NCI-H345 (cell line): ENCODE results near the gene PSTPIP1.
A peak's percentile ranks its signal among the peaks of the same experiment; 100 is the strongest.

Experiments used
- DNase-seq: peaks from one replicate; lab custom pipeline; 2025; lab: John Stamatoyannopoulos, UW

PSTPIP1 gene

DNA sequence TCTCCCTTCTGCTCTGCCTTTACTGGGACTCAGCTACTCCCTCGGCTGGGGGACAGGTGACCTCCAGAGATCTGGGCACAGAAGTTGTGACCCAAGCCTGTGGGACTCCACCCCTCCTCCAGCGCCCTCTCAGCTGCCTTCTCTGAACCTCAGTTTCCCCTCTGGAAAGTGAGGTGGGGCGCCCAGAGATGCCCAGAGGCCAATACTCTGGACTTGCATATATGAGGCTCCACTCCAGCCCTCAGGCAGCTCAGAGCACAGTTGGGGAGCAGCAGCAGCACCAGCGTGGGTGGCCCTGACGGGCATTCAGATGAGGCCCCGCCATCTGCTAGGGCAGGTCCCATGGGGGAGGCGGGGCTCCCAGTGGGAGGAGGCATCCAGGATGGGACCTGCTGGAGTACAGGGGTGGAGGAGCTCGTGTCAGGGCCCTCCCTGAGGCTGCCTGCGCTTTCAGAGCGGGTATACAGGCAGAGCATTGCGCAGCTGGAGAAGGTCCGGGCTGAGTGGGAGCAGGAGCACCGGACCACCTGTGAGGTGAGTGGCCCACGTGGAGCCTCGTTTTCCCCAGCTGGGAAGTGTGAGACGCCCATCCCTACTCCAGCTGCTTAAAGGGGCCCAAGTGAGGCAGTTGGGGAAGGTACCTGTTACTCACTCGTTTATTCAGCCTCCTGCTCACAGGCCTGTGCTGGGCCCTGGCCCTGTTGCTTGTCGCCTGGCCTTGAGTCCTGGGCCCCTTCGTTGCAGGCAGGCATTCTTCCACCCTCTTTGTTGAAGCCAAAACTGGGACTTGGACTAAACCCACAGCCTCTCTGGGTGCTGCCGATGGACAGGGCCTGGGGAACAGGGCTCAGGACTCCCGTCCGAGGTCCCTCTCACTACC, 35.4 kb downstream of the PSTPIP1 start:
- no peak for DNase-seq

DNA sequence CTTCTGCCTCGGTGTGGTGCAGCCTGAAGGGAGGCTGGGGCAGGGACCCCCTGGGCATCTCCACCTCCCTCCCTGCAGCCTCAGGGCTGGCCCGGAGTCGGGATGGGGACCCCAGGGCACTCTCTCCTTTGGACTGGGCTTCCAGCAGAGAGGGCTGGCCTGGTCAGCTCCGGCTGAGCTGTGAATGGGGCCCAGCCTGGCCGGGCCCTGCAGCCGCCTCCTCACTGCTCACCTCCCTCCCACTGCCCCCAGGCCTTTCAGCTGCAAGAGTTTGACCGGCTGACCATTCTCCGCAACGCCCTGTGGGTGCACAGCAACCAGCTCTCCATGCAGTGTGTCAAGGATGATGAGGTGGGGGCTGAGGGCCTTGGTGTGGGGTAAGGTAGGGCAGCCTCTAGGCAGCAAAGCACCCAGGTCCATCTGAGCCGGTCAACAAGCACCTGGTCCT, 36.0 kb downstream of the PSTPIP1 start:
- no peak for DNase-seq

DNA sequence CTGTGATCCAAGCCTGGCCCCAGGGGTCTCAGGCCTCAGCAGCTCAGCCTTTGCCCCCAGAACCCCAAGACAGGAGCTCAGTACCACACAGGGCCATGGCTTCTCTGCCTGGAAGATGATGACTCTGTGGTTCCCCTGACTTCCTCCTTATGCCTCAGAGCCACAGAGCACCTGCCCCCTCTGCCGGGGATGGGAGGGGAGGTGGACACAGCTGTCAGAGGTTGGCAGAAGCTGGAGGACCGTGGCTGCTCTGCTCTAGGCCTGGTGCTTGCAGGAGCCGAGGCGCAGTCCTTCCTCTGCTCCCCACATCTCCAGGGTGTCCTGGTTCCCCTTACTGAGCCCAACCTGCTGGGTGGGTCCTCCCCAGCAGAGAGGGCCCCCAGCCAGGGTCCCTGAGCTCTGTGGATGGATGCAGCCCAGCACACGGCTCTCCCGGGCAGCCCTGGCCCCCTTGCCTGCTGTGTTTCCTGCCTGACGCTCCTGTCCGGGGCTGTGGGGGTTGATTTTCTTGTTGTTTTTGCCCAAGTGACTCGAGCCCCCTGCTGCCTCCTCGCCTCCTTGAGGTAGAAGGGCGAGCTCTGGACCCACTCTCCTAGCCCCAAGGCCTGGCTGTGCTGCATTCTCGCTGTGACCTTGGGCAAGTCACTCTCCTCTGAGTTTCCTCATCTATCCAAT, 36.6 kb downstream of the PSTPIP1 start:
- DNase-seq, result peak; percentile 20

DNA sequence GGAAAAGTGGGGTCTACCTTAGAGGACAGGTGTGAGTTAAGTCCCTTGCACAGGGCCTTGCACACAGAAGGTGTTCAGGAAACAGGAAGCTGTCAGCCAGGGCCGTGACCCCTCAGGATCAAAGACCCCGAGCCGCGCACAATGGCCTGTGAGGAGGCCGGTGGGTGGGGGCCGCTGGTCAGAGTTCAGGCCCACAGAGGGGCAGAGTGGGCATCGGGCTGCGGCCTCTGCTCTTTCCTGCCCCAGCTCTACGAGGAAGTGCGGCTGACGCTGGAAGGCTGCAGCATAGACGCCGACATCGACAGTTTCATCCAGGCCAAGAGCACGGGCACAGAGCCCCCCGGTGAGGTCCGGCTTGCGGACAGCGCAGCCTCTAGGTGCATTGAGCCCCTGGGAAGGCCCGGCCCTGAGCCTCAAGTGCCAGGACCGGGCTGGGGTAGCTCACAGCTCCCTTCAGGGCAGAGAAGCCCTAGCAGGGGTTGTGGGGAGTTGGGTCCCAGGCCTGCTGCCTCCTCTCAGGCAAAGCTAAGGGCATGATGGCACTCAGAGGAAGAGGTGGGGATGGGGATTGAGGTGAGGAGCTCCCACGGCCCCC, 37.2 kb downstream of the PSTPIP1 start:
- no peak for DNase-seq

DNA sequence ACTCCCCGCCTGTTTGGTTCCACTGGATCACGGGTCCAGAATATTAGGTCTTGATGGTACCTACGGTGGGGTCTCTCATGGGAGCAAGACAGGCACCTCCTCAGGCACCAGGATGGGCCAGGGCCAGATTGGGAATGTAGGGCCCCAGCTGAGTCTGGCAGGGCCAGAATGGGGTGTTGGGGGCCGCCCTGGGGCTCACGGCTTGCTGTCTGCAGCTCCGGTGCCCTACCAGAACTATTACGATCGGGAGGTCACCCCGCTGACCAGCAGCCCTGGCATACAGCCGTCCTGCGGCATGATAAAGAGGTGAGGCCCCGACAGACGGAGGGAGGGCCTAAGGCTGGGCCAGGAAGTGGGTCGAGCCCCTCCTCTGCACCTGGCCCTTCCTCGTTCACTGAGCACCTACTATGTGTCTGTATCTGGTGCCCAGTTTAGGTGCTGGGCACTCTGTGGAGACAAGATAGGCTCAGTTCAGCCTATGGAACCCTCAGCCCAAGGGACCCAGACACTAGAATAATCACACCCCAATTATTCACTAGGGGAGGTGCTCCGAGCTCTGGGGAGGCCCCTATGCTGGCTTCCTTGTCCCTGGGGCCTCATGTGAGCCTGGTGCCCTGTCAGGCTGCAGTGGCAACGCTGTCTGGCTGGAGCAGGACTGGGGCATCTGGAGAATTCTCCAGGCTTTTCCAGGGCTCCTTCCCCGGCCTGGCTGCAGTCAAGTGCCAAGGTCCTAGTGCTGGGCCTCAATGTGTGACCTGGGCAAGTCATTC, 37.9 kb downstream of the PSTPIP1 start:
- no peak for DNase-seq

DNA sequence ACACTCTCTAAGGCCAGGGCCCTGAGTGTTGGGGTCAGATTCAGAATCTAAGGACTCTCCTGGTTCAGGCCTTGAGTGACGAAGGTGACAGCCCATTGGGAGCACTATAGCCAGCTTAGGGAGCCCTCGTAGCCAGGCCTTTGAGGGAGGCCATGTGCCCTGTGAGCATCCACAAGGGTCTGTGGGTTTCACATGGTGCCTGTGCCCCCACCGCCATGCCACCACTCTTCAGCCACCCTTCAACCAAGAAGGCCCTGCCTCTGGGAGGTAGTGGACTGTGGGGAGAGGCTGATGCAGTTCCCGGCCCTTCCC, 38.4 kb downstream of the PSTPIP1 start:
- DNase-seq, result no peak

DNA sequence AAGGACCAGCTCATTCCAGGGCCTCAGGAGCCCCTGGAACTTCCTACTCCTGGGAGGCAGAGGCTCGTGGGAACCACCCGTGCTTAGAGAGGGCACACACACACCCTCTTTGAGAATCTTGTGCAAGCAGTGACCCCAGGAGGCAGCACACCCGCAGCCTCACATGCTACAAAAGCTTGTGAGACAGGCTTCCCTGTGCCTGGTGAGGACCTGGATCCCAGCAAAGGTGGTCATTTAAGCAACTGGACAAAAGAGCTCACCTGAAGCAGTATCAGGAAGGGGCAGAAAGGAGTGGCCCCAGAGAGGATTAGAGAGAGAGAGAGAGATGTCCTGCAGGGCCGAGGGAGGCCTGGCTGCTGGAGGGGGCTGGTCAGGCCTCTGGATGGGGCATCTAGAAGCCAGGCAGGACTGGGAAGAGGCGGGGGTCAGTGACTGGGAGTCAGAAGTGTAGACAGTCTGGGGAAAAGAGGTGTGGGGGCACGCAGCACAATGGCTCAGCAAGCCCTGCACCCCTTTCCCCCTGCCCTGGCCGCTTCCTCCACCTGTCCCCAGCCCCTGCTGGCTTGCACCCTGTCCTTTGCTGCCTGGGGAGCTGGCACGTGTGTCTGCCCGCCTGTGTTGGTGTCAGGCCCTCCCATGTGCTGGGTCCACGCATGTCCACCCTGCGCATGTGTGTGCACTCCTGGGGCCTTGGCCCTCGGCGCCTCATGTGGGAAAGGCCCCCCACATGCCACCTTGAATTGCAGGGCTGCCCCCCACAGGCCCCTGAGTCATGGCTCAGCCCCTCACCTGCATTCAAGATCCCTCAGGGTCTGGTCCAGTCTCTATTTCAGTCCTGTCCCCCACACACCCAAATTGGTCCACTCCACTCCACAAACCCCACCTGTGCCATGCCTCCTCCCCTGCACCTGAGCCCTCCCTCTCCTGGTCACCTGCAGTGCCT, 39.1 kb downstream of the PSTPIP1 start:
- DNase-seq, result no peak

DNA sequence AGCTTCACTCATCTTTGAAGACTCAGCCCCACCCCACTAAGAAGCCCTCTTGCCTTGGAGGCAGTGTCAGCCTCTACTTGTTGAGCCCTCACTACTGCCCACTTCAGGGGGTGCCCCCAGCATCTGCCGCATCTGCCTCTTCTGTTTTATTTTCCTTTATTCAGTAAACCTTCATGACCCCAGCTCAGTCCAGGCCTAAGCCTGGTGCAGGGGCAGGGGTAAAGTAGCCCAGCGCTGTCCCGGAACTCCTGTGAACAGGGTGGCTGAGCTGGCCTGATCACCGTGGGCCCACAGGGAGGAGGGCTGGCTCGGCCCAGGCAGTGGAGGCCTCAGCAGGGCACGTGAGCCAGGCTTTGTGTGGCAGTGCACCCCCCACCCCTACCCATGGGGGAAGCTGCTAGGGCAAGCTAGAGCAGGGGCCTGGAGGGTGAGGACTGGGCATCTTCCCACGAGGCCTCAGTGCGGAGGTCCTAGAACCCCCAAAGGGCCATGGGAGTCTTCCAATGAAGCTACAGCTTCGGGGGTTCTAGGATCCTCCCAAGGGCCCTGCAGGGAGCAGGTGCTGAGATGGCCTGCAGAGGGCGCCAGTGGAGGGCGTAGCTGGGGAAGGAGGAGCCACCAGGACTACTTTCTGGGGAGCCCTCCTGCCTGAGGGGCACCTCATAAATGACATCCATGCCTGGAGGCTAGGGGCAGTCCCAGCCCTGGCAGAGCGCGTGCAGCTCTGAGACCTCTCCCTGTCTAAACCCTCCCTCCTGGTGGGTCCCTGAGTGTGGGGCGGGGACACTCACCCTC, 40.0 kb downstream of the PSTPIP1 start:
- DNase-seq, result no peak

DNA sequence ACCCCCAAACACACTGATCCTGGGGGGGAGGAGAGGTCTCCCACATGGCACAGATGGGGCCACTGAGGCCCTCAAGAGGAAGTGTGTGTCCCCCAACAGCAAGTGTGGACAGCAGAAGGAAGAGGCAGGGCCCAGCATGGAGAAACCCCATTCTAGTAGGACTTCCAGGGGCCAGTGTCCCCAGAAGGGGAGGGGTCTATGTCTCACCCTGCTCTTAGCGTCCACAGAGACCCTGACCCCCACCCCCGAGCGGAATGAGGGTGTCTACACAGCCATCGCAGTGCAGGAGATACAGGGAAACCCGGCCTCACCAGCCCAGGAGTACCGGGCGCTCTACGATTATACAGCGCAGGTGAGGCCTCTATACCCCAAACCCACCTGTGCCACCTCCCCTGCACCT, 40.7 kb downstream of the PSTPIP1 start:
- no peak for DNase-seq

DNA sequence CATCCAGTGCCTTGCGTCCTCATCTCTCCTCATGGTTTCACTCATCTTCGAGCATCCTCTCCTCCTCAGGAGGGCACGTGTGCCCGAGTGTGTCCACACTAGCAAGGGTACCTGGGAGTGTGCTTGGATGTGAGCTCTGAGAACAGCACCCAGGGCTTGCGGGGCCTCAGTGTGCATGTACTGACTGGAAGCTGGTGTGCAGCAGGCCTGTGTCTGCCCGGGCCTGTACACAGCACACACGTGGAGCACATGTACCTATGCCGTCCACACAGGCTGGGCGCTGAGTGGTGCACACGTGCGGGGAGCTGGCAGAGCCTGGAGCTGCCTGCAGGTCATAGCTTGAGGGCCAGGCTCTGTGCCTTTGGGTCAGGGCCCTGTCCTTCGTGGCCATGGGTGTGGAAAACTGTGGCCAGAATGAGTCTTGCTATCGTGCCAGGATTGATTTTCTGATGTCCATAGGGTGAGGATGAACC, 41.1 kb downstream of the PSTPIP1 start:
- DNase-seq, result no peak

DNA sequence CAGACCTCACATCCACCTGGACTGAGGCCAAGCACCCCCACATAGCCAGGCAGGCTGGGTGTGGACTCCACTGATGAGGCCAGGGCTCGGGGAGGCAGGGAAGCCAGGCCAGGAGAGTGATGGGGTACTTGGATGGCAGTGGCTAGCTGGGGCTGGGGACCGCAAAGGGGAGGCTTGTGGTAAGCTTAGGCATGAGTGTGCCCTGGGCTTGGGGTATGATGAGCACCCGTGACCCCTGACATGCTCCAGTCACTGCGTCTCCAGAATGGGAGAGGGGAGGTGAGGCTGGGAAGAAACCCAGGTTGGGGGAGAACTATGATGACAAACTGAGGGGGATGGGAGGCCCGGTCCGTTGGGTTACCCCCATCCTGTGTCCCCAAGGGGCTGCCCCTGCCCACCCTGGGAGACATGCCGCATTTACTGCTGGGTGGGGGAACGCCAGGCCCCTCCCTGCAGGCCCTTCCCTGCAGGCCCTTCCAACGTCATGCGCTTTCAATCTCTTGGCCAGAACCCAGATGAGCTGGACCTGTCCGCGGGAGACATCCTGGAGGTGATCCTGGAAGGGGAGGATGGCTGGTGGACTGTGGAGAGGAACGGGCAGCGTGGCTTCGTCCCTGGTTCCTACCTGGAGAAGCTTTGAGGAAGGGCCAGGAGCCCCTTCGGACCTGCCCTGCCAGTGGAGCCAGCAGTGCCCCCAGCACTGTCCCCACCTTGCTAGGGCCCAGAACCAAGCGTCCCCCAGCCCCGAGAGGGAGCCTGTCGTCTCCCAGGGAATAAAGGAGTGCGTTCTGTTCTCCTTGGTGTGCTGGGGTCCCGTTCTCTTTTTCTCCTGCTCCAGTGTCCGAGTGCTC, 41.8 kb downstream of the PSTPIP1 start:
- no peak for DNase-seq

DNA sequence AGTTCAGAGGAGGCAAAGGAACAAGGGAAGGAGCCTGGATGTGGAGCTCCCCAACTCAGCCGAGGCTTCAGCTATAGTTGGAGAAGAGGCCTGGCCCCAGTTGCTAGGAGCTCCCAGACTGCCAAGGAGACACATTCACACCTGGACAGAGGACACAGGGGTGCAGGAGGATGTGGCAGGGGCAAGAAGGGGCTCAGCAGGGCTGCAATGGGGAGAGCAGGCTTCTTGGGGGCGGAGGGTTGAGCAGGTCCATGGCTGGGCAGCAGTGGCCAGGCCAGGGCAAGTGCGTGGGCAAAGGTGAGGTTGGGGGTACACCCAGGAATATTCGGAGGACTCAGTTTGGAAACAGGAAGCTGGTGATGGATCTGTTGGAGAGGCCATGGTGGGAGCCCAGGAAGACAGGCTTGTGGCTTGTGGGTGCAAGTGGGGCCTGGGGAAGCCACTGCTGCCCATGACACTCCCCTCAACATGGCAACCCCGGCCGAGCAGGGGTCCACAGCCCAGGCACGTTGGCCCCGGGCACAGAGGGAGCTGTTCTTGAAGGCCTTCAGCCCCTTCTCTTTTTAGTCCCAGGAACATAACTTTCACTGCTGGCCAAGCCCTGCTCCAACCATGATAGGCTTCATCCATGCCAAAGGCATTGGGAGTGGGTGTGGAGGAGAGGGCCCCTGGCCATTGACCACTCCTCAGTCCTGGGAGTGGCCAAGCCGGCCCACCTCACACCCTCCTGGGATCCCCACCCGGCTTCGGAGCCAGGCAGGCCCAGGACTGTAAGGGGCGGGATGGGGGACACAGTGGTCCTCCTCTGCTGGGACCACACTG, 42.7 kb downstream of the PSTPIP1 start:
- DNase-seq, result no peak

DNA sequence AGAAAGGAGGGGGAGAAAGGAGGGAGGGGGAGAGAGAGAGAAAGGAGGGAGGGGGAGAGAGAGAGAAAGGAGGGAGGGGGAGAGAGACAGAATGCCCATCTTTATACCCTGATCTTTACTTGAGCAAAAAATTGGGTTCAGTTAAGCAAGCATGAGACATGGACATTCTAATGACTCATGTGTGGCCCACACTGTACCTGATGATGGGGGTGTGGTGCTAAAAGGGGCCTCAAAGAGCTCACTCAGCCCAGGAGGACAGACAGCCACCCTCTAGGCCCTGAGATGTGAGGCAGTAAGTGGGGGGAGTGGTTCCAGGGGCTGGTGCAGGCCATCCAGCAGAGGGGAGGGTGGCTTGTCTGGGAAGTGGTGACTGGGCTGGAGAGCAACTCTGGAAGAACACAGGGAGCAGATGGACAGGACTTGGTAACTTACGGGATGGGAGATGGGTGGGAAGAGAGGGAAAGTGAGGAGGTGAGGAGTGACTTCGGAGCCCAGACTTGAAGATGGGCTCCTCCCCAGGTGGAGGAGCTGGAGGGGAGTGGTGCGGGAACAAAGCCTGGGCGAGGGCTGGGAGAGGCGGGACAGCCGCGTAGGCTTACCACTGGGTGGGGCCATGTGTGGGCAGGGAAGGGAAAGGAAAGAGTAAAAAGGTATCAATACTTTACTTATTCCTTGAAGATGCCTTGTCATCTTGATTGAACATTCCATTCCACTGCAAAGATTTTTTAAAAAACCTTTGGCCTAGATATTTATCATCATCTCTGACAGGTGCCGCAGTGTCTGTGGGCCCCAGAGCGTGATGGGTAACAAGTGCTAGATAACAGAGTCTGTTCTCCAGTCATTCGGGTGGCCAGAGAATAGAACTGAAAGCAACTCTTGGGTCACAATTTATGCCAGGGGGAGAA, 43.6 kb downstream of the PSTPIP1 start:
- DNase-seq, result no peak

DNA sequence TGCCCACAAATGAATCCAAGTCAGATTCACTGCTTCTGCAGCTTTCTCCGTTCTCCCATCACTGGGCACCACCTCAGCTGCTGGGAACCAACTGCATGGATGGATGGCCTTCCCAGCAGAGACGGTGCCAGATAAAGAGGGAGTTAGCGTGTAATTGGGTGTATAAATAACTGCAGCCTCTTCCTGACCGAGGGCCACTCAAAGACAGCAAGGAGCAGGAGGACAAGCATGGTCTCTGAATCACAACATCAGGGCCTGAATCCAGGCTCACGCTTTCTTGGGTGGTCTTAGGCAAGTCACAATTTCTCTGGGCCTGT, 44.2 kb downstream of the PSTPIP1 start:
- DNase-seq, result no peak

DNA sequence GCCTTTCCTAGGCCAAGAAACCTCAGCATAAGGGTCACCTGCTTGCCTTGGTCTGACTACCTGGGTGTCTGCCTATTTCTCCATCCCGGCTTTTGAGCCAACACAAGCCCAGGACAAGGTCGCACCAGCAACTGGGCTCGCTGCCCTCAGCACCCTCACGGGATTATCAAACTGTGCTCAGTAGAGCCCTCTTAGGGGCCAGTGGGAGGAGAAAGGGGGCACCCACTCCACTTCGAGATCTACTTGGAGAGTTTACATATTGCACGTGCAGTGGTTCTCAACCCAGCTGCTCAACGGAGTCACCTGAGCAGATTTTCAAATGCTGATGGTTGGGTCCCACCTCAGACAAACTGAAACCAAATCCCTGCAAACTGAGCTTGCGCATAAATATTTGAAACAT, 44.9 kb downstream of the PSTPIP1 start:
- DNase-seq, result no peak

DNA sequence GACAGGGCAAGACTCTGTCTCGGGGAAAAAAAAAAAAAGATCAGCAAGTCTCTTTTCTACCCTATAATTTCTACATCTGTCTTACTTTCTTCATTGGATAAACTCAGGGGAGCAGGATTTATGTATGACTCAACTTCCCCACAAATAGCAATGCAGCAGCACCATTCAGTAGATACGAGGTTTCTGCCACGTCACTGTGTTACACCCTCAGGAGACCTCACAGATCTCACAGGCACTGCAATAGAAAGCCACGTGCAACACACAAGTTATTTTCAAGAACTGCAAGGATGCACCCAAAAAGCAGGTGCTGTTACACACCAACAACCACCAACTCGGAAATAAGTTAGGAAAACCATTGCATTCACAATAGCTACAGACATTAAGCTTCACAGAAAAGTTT, 45.7 kb downstream of the PSTPIP1 start:
- no peak for DNase-seq

DNA sequence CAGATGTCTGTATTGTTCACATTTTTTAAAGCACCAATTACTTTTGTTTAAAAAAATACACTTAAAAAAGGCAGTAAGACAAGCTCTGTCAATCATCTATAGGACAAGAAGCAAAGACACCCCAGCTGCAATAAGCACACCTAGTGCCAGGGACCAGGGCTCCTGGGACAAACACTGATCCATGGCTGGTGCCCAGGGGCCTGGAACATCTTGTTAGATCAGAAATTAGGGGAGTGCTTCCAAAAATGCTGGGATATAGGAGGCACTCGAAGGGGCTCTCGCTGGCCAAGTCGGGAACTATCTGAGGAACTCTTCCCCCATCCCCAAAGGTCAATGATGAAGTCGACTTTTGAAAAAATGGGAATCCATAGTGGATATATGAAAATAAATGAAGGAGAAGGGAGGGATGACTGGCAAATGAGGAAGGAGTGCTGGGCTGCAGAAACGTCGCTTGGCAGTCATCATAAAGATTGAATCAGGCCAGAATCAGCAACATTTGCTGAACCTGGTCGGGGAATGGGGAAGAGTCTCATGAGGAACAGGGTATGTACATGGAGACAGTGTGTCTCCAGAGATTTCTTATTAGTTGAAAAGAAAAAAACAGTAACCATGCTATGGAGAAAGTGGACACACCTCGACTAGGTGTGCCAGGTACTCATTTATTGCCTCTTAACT, 47.5 kb downstream of the PSTPIP1 start:
- DNase-seq, result no peak
